IPS-18a (cell line): Measurements from ENCODE around the gene BCL7C.
"Not testable (repeated sequence)": the region's sequence is repeated elsewhere in the genome, so short reads cannot be mapped to it uniquely, and the experiment has no call there.

ENCODE experiments used
- H3K27ac ChIP-seq: one replicate; pipeline ENCODE4 v1.5.1; 2013; ENCODE audit warnings: low read length
- H3K27me3 ChIP-seq: one replicate; pipeline ENCODE4 v1.6.1; 2013; ENCODE audit warnings: mild to moderate bottlenecking, low read length; ENCODE audit not compliant: control insufficient read depth, insufficient read depth
- H3K36me3 ChIP-seq: one replicate; pipeline ENCODE4 v1.6.1; 2013; ENCODE audit warnings: low read depth, low read length; ENCODE audit not compliant: control insufficient read depth
- H3K4me1 ChIP-seq: one replicate; pipeline ENCODE4 v1.6.1; 2013; ENCODE audit warnings: low read depth, low read length; ENCODE audit not compliant: control insufficient read depth
- H3K4me3 ChIP-seq: one replicate; pipeline ENCODE4 v1.5.1; 2013; ENCODE audit warnings: low read length
- H3K9ac ChIP-seq: one replicate; pipeline ENCODE4 v1.6.1; 2013; ENCODE audit warnings: mild to moderate bottlenecking, low read length, moderate library complexity
- H3K9me3 ChIP-seq: one replicate; pipeline ENCODE4 v1.6.1; 2013; ENCODE audit warnings: low read depth, low read length; ENCODE audit not compliant: control insufficient read depth

BCL7C gene

GRCh38 chr16:30870904-30871303 is 23.0 kb downstream of the BCL7C start:
- Histone ChIP-seq H3K4me1 (peaks cover under 1% of the 10 kb centered on the region), H3K27me3 (peaks cover 32% of the 10 kb centered on the region), H3K9ac (no peak overlapping the region), H3K9me3 (no peaks in the 10 kb centered on the region), H3K36me3 (no peaks in the 10 kb centered on the region), H3K27ac (no peak overlapping the region), H3K4me3 (no peak overlapping the region)

GRCh38 chr16:30867747-30868146 is 26.1 kb downstream of the BCL7C start:
- peaks cover 14% of the 10 kb centered on the region for H3K27me3 ChIP-seq
- no peak overlapping the region for H3K9ac ChIP-seq
- no peaks in the 10 kb centered on the region for H3K36me3 ChIP-seq
- no peak overlapping the region for H3K4me3 ChIP-seq
- no peak overlapping the region for H3K27ac ChIP-seq
- no peaks in the 10 kb centered on the region for H3K4me1 ChIP-seq
- no peaks in the 10 kb centered on the region for H3K9me3 ChIP-seq

- no peaks in the 10 kb centered on the region for H3K36me3 ChIP-seq
- no peaks in the 10 kb centered on the region for H3K27me3 ChIP-seq
- H3K4me1 ChIP-seq, result no peaks in the 10 kb centered on the region
- H3K9me3 ChIP-seq, result no peaks in the 10 kb centered on the region
- H3K4me3 ChIP-seq, result no peak overlapping the region
- no peak overlapping the region for H3K27ac ChIP-seq
- H3K9ac ChIP-seq, result no peak overlapping the region
These were observed 27.8 kb downstream of the BCL7C start for GRCh38 chr16:30866031-30866430.

- H3K4me1 ChIP-seq, H3K9me3 ChIP-seq: not testable (repeated sequence)
These were observed 30.7 kb downstream of the BCL7C start for GRCh38 chr16:30863178-30863577.

GRCh38 chr16:30860729-30861128 is 33.1 kb downstream of the BCL7C start:
- not testable (repeated sequence) for H3K4me3 ChIP-seq, H3K36me3 ChIP-seq, H3K9ac ChIP-seq, H3K27ac ChIP-seq, H3K9me3 ChIP-seq, H3K27me3 ChIP-seq, H3K4me1 ChIP-seq

More at GRCh38 chr16:30863178-30863577, 30.7 kb downstream of the BCL7C start:
- not testable (repeated sequence) for H3K27ac ChIP-seq, H3K4me3 ChIP-seq, H3K9ac ChIP-seq, H3K36me3 ChIP-seq, H3K27me3 ChIP-seq

- Histone ChIP-seq H3K27ac (no peak overlapping the region), H3K36me3 (no peaks in the 10 kb centered on the region), H3K9me3 (no peaks in the 10 kb centered on the region), H3K4me3 (no peak overlapping the region), H3K4me1 (no peaks in the 10 kb centered on the region), H3K9ac (no peak overlapping the region), H3K27me3 (peaks cover 6% of the 10 kb centered on the region)
These were observed 35.0 kb downstream of the BCL7C start for GRCh38 chr16:30858829-30859423.

- Histone ChIP-seq H3K9ac (no peak overlapping the region), H3K27ac (no peak overlapping the region), H3K4me3 (no peak overlapping the region)
These were observed 35.8 kb downstream of the BCL7C start for GRCh38 chr16:30858111-30858495.

GRCh38 chr16:30853758-30854157 is 40.1 kb downstream of the BCL7C start:
- no peaks in the 10 kb centered on the region for H3K4me1 ChIP-seq
- no peak overlapping the region for H3K9ac ChIP-seq
- no peaks in the 10 kb centered on the region for H3K9me3 ChIP-seq
- no peaks in the 10 kb centered on the region for H3K36me3 ChIP-seq
- no peak overlapping the region for H3K27ac ChIP-seq
- no peak overlapping the region for H3K4me3 ChIP-seq
- peaks cover 1% of the 10 kb centered on the region for H3K27me3 ChIP-seq

More at GRCh38 chr16:30858111-30858495, 35.8 kb downstream of the BCL7C start:
- Histone ChIP-seq H3K36me3 (no peaks in the 10 kb centered on the region), H3K4me1 (no peaks in the 10 kb centered on the region), H3K27me3 (peaks cover 6% of the 10 kb centered on the region), H3K9me3 (no peaks in the 10 kb centered on the region)

- Histone ChIP-seq H3K4me1 (no peaks in the 10 kb centered on the region), H3K36me3 (no peaks in the 10 kb centered on the region), H3K4me3 (no peak overlapping the region), H3K9me3 (no peaks in the 10 kb centered on the region), H3K27me3 (no peaks in the 10 kb centered on the region), H3K9ac (no peak overlapping the region), H3K27ac (no peak overlapping the region)
These were observed 43.6 kb downstream of the BCL7C start for GRCh38 chr16:30850246-30850645.

- no peaks in the 10 kb centered on the region for H3K4me1 ChIP-seq
- no peak overlapping the region for H3K27ac ChIP-seq
- no peak overlapping the region for H3K9ac ChIP-seq
- no peak overlapping the region for H3K4me3 ChIP-seq
- no peaks in the 10 kb centered on the region for H3K27me3 ChIP-seq
- no peaks in the 10 kb centered on the region for H3K36me3 ChIP-seq
- no peaks in the 10 kb centered on the region for H3K9me3 ChIP-seq
These were observed 47.1 kb downstream of the BCL7C start for GRCh38 chr16:30846649-30847402.

- Histone ChIP-seq H3K9ac (no peak overlapping the region), H3K4me1 (no peaks in the 10 kb centered on the region), H3K27ac (no peak overlapping the region), H3K9me3 (no peaks in the 10 kb centered on the region), H3K36me3 (no peaks in the 10 kb centered on the region), H3K4me3 (no peak overlapping the region), H3K27me3 (no peaks in the 10 kb centered on the region)
These were observed 49.0 kb downstream of the BCL7C start for GRCh38 chr16:30844671-30845449.
